Measurements from ENCODE around the gene HCFC2. TPM values are rescaled to one million over a fixed set of nuclear protein-coding genes. Genes with fewer than 3 reads are reported as not detected.

HCFC2 gene
- total and polyA plus RNA-seq, 2 of the 4 experiments (the other 2 are of a cell fraction): 12.0 to 34.2 TPM

DNA sequence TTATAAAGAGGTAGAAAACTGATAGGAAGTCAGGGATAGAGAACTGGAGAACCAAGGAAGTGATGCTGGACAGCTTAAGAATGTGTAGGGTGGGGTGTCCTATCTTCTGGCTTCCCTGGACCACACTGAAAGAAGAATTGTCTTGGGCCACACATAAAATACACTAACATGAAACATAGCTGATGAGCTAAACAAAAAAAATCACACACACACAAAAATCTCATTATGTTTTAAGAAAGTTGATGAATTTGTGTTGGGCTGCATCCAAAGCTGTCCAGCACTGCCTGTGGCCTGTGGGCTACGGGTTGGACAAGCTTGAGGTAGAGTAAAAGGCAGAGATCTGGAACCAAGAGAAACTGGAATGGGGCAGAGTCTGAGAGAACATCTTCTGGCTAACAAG is 21.8 kb upstream of the HCFC2 start:
- no peak overlapping the region for H2BK20ac ChIP-seq (ENCODE audit: low read depth, low read length)
- H4K5ac ChIP-seq (ENCODE audit: low read depth, low read length): no peak overlapping the region
- ChIA-PET POLR2A (ENCODE audit: unreplicated experiment) (no interaction called here), CTCF (no interaction called here)
- no peak overlapping the region for H2AK5ac ChIP-seq (ENCODE audit: low read depth, low read length)
- no peak overlapping the region for H3K9ac ChIP-seq (ENCODE audit: low read depth, low read length)
- H3K14ac ChIP-seq (replicated peaks; ENCODE audit: low read depth, low read length): no peak overlapping the region
- no peak for DNase-seq
- H3K18ac ChIP-seq (ENCODE audit: low read depth, low read length): no peak overlapping the region
- no peak overlapping the region for H2BK5ac ChIP-seq (ENCODE audit: low read depth, low read length, poor library complexity, severe bottlenecking)
- H2AFZ ChIP-seq (replicated peaks; ENCODE audit: low read length, poor library complexity): no peak overlapping the region
- H3K56ac ChIP-seq (ENCODE audit: extremely low read depth, insufficient read depth, low read length): no peak overlapping the region
- no CpG with 5 or more reads among the region's 1 CpG for WGBS, 2 experiments (ENCODE audit: extremely low coverage in 2 of 2, insufficient read length in 1 of 2)
- H3K4me1 ChIP-seq (ENCODE audit: control insufficient read depth, insufficient read depth, low read length): peaks cover 6% of the 10 kb centered on the region; the same call in 1 of the 2 replicates
- dilution Hi-C loops (cut with HindIII; ENCODE audit: low sequenced_read_pairs, unreplicated experiment) (no loop called here), in situ Hi-C loops (cut with MboI; ENCODE audit: low sequenced_read_pairs) (no loop called here), intact Hi-C loops (cut with micrococcal nuclease) (no loop called here)
- peaks cover 11 to 18% of the 10 kb centered on the region in 2 experiments; a peak in 2 of 4 replicates for H3K79me1 ChIP-seq (ENCODE audit: low read depth in 1 of 2, low read length in 2 of 2)
- TF ChIP-seq, protein P1, sequence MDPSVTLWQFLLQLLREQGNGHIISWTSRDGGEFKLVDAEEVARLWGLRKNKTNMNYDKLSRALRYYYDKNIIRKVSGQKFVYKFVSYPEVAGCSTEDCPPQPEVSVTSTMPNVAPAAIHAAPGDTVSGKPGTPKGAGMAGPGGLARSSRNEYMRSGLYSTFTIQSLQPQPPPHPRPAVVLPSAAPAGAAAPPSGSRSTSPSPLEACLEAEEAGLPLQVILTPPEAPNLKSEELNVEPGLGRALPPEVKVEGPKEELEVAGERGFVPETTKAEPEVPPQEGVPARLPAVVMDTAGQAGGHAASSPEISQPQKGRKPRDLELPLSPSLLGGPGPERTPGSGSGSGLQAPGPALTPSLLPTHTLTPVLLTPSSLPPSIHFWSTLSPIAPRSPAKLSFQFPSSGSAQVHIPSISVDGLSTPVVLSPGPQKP (IDR thresholded peaks at IDR 0.05; ENCODE audit: borderline replicate concordance, low read depth, low read length): no peak
- H4K20me1 ChIP-seq (ENCODE audit: insufficient read depth, low read length): no peaks in the 10 kb centered on the region
- no peak overlapping the region for H3K4me2 ChIP-seq (ENCODE audit: low read depth, low read length)
- H3K27ac ChIP-seq (ENCODE audit: insufficient read depth, low read length): no peak overlapping the region
- H3K23ac ChIP-seq (ENCODE audit: low read depth, low read length): no peak overlapping the region
- H3K4ac ChIP-seq (ENCODE audit: low read depth, low read length): no peak overlapping the region
- ATAC-seq (ENCODE audit: low read depth): no peak
- no peaks in the 10 kb centered on the region for H3K9me1 ChIP-seq (ENCODE audit: insufficient read depth, low read length)
- H2BK120ac ChIP-seq (ENCODE audit: low read depth, low read length): no peak overlapping the region
- H2BK15ac ChIP-seq (ENCODE audit: low read depth, low read length): no peak overlapping the region
- no peak overlapping the region for H4K91ac ChIP-seq (ENCODE audit: insufficient read depth, low read depth, low read length)
- no peak overlapping the region for H2AK9ac ChIP-seq (replicated peaks; ENCODE audit: low read depth, low read length, poor library complexity)
- H3K4me3 ChIP-seq (ENCODE audit: insufficient read depth, low read depth, low read length): no peak overlapping the region
- no TSS peak for BruUV-seq (replicated peaks)
- H3K27me3 ChIP-seq (ENCODE audit: control insufficient read depth, insufficient read depth, low read length): no peaks in the 10 kb centered on the region
- no peaks in the 10 kb centered on the region for H3K9me3 ChIP-seq (ENCODE audit: control insufficient read depth, insufficient read depth, low read length)
- peaks cover 3% of the 10 kb centered on the region for H3K36me3 ChIP-seq (ENCODE audit: control insufficient read depth, insufficient read depth, low read length)
- no peak overlapping the region for H4K8ac ChIP-seq (ENCODE audit: low read depth in 2 of 2, low read length in 2 of 2)

All from IMR-90 (cell line).